HEK293T (cell line): ENCODE data around the gene MAB21L4.

Experiments
- CTCF ChIA-PET: fragments of 350-600 bp; formaldehyde crosslinking; extraction: SDS; loops from one replicate; lab custom pipeline; 2021; ENCODE audit warnings: antibody characterized with exemption, inconsistent platforms; lab: Yijun Ruan, JAX
- POLR2A ChIA-PET: fragments of 350-600 bp; formaldehyde crosslinking; extraction: SDS; loops from one replicate; lab custom pipeline; 2020; ENCODE audit warnings: antibody characterized with exemption, inconsistent platforms; lab: Yijun Ruan, JAX
- DNase-seq: peaks from one replicate; pipeline ENCODE4 v3.0.0; 2012; ENCODE audit warnings: mixed read lengths; ENCODE audit errors: extremely low spot score
- ARNT ChIP-seq: fragments of 450-650 bp; IDR thresholded peaks from 2 replicates; pipeline ENCODE4 v1.6.1; 2017; ENCODE audit warnings: mild to moderate bottlenecking
- BHLHE40 ChIP-seq: fragments of 450-650 bp; IDR thresholded peaks from 2 replicates; pipeline ENCODE4 v1.6.1; 2016; ENCODE audit warnings: mild to moderate bottlenecking, moderate library complexity, borderline replicate concordance
- CTBP1 ChIP-seq: fragments of 450-650 bp; IDR thresholded peaks from 2 replicates; pipeline ENCODE4 v1.6.1; 2016; ENCODE audit warnings: borderline replicate concordance
- ELF4 ChIP-seq: fragments of 450-650 bp; IDR thresholded peaks from 2 replicates; pipeline ENCODE4 v1.6.1; 2017; ENCODE audit warnings: antibody characterized with exemption
- FOXA1 ChIP-seq: fragments of 450-650 bp; IDR thresholded peaks from 2 replicates; pipeline ENCODE4 v1.6.1; 2016; ENCODE audit warnings: mild to moderate bottlenecking
- FOXK2 ChIP-seq: fragments of 450-650 bp; IDR thresholded peaks from 2 replicates; pipeline ENCODE4 v1.6.1; 2016; ENCODE audit warnings: mild to moderate bottlenecking
- FOXM1 ChIP-seq: fragments of 450-650 bp; IDR thresholded peaks from 2 replicates; pipeline ENCODE4 v1.6.1; 2017; ENCODE audit warnings: mild to moderate bottlenecking, borderline replicate concordance
- HDGF ChIP-seq: fragments of 450-650 bp; IDR thresholded peaks from 2 replicates; pipeline ENCODE4 v1.6.1; 2017; ENCODE audit warnings: antibody characterized with exemption, borderline replicate concordance
- L3MBTL2 ChIP-seq: fragments of 450-650 bp; conservative IDR thresholded peaks from 2 replicates; pipeline ENCODE4 v1.6.1; 2016; ENCODE audit warnings: mild to moderate bottlenecking
- LEF1 ChIP-seq: fragments of 450-650 bp; IDR thresholded peaks from 2 replicates; pipeline ENCODE4 v1.6.1; 2017; ENCODE audit warnings: mild to moderate bottlenecking, borderline replicate concordance
- NFRKB ChIP-seq: fragments of 450-650 bp; IDR thresholded peaks from 2 replicates; pipeline ENCODE4 v1.6.1; 2016; ENCODE audit warnings: mild to moderate bottlenecking, moderate library complexity
- SP1 ChIP-seq: fragments of 450-650 bp; IDR thresholded peaks from 2 replicates; pipeline ENCODE4 v1.6.1; 2017
- SUZ12 ChIP-seq: fragments of 450-650 bp; IDR thresholded peaks from 2 replicates; pipeline ENCODE4 v1.6.1; 2016; ENCODE audit warnings: mild to moderate bottlenecking
- TARDBP ChIP-seq: fragments of 450-650 bp; IDR thresholded peaks from 2 replicates; pipeline ENCODE4 v1.6.1; 2016
- ZNF384 ChIP-seq: fragments of 450-650 bp; IDR thresholded peaks from 2 replicates; pipeline ENCODE4 v1.6.1; 2016
- TF ChIP-seq, protein P1 (sequence below): fragments of 450-650 bp; IDR thresholded peaks from 2 replicates; pipeline ENCODE4 v1.6.1; 2016

MAB21L4 gene

DNA sequence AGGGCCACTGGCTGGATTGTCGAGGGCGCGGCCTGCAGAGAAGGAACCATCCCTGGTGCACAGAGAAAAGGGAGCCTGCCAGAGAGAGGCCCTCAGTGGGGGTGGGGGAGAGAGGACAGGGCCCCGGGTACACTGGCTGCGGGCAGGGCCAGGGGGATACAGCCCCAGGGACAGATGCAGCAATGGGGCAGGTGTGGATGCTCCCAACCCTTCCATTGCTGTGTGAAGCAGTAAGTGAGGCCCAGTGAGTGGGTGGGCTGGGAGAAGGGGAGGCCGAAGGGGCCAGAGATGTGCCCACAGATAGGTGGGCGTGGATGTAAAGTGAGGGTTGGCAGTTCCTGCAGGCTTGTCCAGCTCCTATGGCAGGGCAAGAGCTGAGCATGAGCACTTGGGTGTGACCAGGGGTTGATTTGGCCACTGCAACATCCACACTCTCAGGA, 19.9 kb downstream of the MAB21L4 start:
- TF ChIP-seq NFRKB (no peak), SUZ12 (no peak), TARDBP (no peak), FOXA1 (no peak), ELF4 (no peak), HDGF (no peak), L3MBTL2 (no peak), SP1 (no peak), LEF1 (no peak), ARNT (no peak), BHLHE40 (no peak), ZNF384 (no peak), FOXM1 (no peak), FOXK2 (no peak), CTBP1 (no peak)
- TF ChIP-seq, protein P1, sequence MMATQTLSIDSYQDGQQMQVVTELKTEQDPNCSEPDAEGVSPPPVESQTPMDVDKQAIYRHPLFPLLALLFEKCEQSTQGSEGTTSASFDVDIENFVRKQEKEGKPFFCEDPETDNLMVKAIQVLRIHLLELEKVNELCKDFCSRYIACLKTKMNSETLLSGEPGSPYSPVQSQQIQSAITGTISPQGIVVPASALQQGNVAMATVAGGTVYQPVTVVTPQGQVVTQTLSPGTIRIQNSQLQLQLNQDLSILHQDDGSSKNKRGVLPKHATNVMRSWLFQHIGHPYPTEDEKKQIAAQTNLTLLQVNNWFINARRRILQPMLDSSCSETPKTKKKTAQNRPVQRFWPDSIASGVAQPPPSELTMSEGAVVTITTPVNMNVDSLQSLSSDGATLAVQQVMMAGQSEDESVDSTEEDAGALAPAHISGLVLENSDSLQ: no peak
- POLR2A ChIA-PET: no interaction called here
- CTCF ChIA-PET: no interaction called here
- DNase-seq: no peak

DNA sequence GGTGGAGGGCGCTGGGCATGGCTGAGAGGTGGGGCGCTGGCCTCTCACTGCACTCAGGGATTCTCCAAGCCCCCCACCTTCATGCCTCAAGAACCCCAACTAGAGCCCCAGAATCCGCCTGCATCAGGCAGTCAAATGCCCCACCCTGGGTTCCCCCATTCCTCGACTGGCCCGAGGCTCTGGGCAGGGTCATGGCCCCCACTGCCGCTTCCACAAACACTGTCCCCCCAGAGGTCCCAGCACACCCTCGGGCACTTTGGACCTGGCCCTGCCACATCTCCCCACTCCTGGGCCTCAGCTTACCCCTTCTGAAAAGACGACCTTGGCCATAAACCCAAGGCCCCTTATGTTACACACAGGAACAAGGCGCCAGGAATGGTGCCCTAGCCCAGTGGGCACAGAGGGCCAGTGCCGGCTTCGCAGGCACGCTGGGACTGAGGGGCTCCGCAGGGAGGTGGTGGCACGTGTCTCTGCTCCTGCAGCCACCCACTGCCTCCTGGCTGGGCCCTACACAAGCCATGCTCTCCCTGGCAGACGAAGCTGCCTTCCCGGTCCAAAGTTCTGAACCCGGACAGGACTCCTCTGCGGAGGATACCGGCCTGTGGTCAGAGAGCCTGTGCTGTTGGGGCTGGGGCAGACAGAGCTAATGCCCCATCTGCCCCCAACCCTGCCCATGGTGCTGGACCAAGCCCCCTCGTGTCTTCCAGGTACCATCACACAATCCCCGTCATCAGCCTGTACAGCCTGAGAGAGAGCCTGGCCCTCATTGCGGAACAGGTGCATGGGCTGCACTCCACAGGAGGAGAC, 20.5 kb downstream of the MAB21L4 start:
- TF ChIP-seq CTBP1: no peak
- no peak for TF ChIP-seq NFRKB
- no peak for TF ChIP-seq SP1
- no peak for TF ChIP-seq SUZ12
- no peak for TF ChIP-seq ARNT
- no peak for TF ChIP-seq FOXA1
- TF ChIP-seq FOXM1: no peak
- no peak for TF ChIP-seq TARDBP
- TF ChIP-seq BHLHE40: no peak
- TF ChIP-seq, protein P1: no peak
- no peak for TF ChIP-seq FOXK2
- no peak for TF ChIP-seq LEF1
- TF ChIP-seq HDGF: no peak
- TF ChIP-seq ELF4: no peak
- TF ChIP-seq ZNF384: no peak
- ChIA-PET POLR2A (no interaction called here), CTCF (no interaction called here)
- no peak for DNase-seq

DNA sequence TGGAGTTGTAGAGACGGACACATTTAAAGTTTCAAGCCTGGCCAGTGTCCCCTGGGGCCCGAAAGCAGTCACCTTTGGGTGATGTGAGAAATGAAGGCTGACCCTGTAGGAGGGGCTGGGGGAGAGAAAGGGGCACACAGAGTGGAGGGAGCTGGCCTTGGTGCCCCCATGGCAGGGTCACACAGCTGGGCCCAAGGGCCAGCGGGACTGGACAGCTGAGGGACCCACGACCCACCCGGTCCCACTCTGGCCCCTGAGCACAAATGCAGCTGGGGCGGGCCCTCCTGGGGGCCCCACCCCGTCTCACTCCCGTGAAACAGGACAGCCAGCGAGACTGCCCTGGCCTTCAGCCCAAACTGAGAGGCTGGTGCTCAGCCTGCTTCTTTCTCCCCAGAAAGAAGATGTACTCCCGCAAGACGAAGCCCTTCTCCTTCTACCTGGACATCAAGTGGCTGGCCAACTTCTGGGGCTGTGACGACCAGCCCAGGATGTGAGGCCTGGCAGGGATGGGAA, 21.2 kb downstream of the MAB21L4 start:
- no peak for TF ChIP-seq ZNF384
- TF ChIP-seq FOXK2: no peak
- no peak for TF ChIP-seq L3MBTL2
- no peak for TF ChIP-seq SP1
- no peak for TF ChIP-seq LEF1
- no peak for TF ChIP-seq ARNT
- TF ChIP-seq BHLHE40: no peak
- TF ChIP-seq HDGF: no peak
- no peak for TF ChIP-seq SUZ12
- TF ChIP-seq NFRKB: no peak
- no peak for TF ChIP-seq FOXM1
- no peak for TF ChIP-seq FOXA1
- ChIA-PET POLR2A (no interaction called here), CTCF (no interaction called here)
- no peak for DNase-seq

DNA sequence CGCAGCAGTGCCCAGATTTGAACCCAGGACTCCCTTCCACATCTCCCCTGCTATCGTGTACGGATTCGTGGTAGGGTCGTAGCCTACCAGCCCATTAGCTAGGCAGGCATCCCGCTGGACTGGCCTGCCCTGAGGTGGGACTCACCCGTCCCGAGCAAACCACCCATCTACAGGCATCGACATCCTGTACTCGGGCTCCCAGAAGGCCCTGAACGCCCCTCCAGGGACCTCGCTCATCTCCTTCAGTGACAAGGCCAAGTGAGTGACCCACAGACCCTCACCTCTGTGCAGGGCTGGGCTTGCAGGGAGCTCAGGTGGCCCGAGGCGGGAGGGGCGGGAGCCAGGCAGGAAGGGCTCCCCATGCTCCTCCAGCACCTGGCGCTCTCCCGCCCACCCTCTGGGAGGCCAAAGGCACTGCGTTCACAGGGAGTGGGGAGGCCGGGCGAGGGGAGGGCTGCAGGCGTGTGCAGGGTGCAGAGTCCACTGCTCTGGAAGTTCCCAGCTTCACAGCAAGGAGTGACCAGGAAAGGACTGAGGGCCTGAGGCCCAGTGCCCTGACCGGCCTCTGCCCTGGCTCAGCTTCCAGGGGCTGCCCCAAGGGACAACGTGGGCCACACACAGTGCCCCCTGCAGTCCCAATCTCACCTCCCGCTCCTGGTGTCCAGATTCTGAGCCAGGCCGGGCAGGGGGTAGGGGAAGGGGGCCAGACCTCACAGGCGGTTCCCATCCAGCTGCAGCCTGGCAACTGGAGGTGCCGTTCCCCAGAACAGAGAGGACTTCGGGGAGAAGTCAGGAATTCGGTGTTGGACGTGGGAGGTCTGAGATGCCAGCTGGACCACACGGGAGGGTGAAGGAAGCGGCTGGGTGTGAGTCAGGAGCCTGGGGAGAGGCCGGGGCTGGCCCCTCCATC, 21.9 kb downstream of the MAB21L4 start:
- ChIA-PET CTCF (no interaction called here), POLR2A (no interaction called here)
- TF ChIP-seq FOXA1: no peak
- TF ChIP-seq HDGF: no peak
- TF ChIP-seq, protein P1: no peak
- TF ChIP-seq NFRKB: no peak
- no peak for TF ChIP-seq CTBP1
- no peak for TF ChIP-seq LEF1
- TF ChIP-seq FOXM1: no peak
- no peak for TF ChIP-seq ELF4
- no peak for TF ChIP-seq SP1
- no peak for TF ChIP-seq FOXK2
- no peak for TF ChIP-seq TARDBP
- TF ChIP-seq SUZ12: no peak
- TF ChIP-seq BHLHE40: no peak
- no peak for TF ChIP-seq ARNT
- no peak for TF ChIP-seq L3MBTL2
- TF ChIP-seq ZNF384: no peak
- no peak for DNase-seq

DNA sequence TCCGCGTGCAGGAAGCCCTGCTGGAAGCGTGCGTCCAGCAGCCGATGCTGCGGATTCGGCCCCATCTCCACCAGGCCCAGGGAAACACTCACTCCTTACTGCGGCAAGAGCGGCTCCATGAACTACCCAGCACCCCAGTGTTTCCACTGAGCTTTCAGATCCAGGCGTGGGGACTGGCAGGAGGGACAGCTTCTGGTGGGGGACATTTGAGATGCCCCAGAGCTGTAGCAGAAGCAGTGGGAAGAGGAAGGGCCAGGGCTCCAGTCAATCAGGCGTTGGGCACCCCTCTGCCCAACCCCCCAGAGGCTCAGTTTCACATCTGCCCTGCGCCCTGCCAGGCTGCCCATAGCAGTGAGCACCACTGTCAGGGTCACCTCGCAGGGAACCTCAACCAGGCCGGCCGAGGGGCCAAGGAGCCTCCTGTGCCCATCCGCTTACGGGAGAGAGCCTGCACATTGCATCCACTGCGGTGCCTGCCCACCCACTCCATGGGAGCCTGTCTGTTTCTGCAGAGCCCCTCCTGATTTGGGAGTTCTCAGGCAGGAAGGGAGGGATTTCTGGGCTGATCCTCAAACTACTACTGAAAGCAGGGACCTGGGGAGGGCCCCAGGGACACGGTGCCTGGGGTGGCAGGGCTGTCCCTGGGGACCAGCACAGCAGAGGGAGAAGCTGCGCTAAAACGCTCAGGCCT, 22.7 kb downstream of the MAB21L4 start:
- POLR2A ChIA-PET: no interaction called here
- no peak for DNase-seq
- no peak for TF ChIP-seq CTBP1
- TF ChIP-seq ZNF384: no peak
- no peak for TF ChIP-seq ARNT
- no peak for TF ChIP-seq SP1
- TF ChIP-seq SUZ12: no peak
- no peak for TF ChIP-seq FOXM1
- no peak for TF ChIP-seq FOXK2
- TF ChIP-seq HDGF: no peak
- no peak for TF ChIP-seq TARDBP
- TF ChIP-seq, protein P1: no peak
- TF ChIP-seq BHLHE40: no peak
- no peak for TF ChIP-seq ELF4
- no peak for TF ChIP-seq NFRKB
- TF ChIP-seq FOXA1: no peak
- no peak for TF ChIP-seq L3MBTL2
- TF ChIP-seq LEF1: no peak
- CTCF ChIA-PET: no interaction called here
